Rectal smooth muscle tissue (tissue), 1 donor: ENCODE results near the gene LRMDA.
A peak's percentile ranks its signal among the peaks of the same experiment; 100 is the strongest.

Source experiments
- H3K27ac ChIP-seq: one replicate; pipeline ENCODE4 v1.7.0; 2013; ENCODE audit warnings: low read depth, low read length, inconsistent platforms
- H3K27me3 ChIP-seq: one replicate; pipeline ENCODE4 v1.7.0; 2013; ENCODE audit warnings: low read length; ENCODE audit not compliant: control insufficient read depth, insufficient read depth
- H3K36me3 ChIP-seq: one replicate; pipeline ENCODE4 v1.7.0; 2013; ENCODE audit warnings: low read length; ENCODE audit not compliant: control insufficient read depth, insufficient read depth
- H3K4me1 ChIP-seq: one replicate; pipeline ENCODE4 v1.7.0; 2013; ENCODE audit warnings: low read length; ENCODE audit not compliant: control insufficient read depth, insufficient read depth
- H3K4me3 ChIP-seq: one replicate; pipeline ENCODE4 v1.7.0; 2013; ENCODE audit warnings: low read length
- H3K9ac ChIP-seq: one replicate; pipeline ENCODE4 v1.7.0; 2013; ENCODE audit warnings: low read length

Gene LRMDA

DNA sequence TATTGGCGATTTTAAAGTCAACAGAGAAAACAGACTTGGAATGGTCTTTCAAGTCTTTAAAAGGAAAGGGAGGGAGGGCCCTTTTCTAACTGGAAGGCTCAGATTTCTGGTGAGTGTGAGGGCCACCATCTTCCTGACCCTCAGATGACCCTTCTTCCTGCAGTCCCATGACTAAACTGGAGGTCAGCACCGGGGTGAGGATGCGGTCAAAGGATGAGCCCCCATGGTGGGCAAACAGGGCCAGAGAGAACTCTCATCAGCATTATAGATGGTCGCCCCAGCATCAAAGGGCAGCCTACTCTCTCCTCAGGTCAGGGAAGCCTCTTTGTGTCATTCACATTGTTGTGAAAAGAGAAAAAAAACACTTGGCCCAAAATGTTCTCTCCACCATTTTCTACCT lies 219.2 kb downstream of the LRMDA start:
- no peak overlapping the region for H3K27ac ChIP-seq
- H3K4me3 ChIP-seq, result no peak overlapping the region
- peaks cover 9% of the 10 kb centered on the region for H3K4me1 ChIP-seq
- H3K27me3 ChIP-seq, result no peaks in the 10 kb centered on the region
- H3K36me3 ChIP-seq, result no peaks in the 10 kb centered on the region
- H3K9ac ChIP-seq, result no peak overlapping the region

- Histone ChIP-seq H3K4me1 (peaks cover 10% of the 10 kb centered on the region), H3K9ac (no peak overlapping the region), H3K27ac (no peak overlapping the region), H3K4me3 (no peak overlapping the region), H3K36me3 (no peaks in the 10 kb centered on the region), H3K27me3 (no peaks in the 10 kb centered on the region)
Observed at GRCh38 chr10:75651417-75651816, 220.0 kb downstream of the LRMDA start.

DNA sequence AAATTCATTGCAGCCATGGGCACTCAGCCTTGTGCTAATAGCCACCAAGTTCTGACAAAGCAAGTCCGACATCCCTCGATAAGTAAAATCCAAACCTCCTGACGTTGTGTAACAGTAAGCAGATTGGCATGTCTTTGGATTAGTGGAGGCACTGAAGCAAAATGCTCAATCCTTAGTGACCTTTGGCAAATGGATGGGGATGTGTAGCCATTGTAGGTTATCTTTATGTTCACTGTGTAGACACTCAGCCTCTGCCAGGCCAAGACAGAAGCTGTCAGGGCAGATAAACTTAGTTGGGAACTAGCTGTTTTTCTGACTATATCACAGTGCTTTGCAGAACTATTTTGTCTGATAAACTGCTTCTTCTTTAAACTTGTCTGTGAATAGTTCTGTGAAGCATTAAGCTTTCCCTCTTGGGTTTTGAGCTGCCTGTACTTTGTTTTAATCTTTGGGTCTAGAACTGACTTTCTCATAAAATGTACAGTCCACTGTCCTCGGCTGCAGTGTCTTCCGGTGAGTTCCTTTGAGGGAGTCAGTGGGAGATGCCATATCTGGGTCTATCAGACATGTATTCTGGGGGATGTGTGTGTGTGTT lies 220.8 kb downstream of the LRMDA start:
- Histone ChIP-seq H3K27me3 (no peaks in the 10 kb centered on the region), H3K4me1 (peaks cover 10% of the 10 kb centered on the region), H3K27ac (no peak overlapping the region), H3K9ac (no peak overlapping the region), H3K4me3 (no peak overlapping the region), H3K36me3 (no peaks in the 10 kb centered on the region)

DNA sequence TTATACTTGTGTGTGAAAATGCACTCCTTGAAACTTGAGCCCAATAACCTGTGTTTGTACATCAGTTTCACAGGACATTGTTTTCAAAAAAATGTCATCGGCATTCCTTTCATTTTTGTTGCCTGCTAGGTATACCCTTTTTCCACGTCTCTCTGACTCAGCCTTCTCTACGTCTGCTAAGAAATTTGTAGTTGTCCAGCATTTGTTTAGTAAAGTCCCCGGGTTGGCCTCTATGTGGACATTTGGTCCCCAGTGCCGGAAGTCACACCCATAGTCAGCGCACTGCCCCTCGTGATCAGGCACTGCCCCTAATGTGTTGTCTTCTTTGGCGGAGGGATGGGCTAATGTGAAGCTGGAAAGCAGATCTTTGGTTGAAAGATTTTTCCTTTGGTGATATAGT lies 222.3 kb downstream of the LRMDA start:
- Histone ChIP-seq H3K36me3 (no peaks in the 10 kb centered on the region), H3K4me1 (peaks cover 10% of the 10 kb centered on the region)

DNA sequence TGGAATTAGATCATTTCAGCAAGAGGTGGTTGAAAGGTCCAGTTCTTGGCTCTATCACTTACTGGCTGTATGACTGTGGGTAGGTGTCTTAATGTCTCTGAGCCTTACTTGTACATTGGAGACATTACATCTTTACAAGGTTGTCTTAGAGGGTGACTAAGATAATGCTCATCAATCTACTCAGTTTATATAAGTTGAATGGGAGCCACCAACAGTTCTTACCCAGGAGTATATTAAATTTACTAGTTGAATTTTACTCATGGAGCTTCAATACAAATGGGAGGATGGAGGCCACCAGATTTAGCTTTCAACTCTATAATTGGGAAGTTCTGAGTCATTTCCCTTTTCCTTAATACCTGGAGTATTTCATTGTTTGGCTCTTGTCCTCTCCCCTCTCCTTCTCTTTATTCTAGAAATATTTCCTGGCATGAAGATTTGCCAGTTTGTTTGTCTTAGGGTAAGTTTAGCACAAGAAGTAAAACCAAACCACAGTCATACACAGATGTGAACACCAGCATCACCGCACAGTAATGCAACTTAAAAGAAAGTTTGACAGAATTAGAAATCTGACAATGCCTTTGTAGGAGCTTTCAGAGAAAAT lies 222.8 kb downstream of the LRMDA start:
- Histone ChIP-seq H3K36me3 (no peaks in the 10 kb centered on the region), H3K4me3 (no peak overlapping the region), H3K9ac (no peak overlapping the region), H3K4me1 (peaks cover 10% of the 10 kb centered on the region), H3K27me3 (no peaks in the 10 kb centered on the region), H3K27ac (no peak overlapping the region)

More for the DNA sequence above, 222.3 kb downstream of the LRMDA start:
- Histone ChIP-seq H3K27ac (no peak overlapping the region), H3K9ac (no peak overlapping the region), H3K27me3 (no peaks in the 10 kb centered on the region), H3K4me3 (no peak overlapping the region)

DNA sequence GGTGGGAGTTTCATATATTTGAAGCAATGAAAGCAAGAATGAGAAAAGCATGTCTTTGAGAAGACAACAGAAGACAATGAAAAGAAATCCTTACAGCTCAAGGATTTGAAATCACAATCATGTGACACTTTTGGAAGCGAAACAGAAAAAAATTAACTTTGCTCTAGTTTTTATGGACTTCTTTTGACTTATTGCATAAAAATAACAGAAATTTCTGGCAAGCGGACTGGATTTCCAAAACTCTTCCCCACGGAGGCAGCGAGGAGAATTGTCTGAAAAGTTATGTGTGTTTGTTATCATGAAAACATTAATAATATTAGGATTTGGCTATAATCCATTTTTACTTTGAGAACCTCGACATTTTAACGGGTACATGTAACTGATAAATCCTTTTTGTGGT lies 223.3 kb downstream of the LRMDA start:
- Histone ChIP-seq H3K27ac (no peak overlapping the region), H3K4me1 (peaks cover 10% of the 10 kb centered on the region), H3K27me3 (no peaks in the 10 kb centered on the region), H3K36me3 (no peaks in the 10 kb centered on the region), H3K4me3 (no peak overlapping the region), H3K9ac (no peak overlapping the region)

DNA sequence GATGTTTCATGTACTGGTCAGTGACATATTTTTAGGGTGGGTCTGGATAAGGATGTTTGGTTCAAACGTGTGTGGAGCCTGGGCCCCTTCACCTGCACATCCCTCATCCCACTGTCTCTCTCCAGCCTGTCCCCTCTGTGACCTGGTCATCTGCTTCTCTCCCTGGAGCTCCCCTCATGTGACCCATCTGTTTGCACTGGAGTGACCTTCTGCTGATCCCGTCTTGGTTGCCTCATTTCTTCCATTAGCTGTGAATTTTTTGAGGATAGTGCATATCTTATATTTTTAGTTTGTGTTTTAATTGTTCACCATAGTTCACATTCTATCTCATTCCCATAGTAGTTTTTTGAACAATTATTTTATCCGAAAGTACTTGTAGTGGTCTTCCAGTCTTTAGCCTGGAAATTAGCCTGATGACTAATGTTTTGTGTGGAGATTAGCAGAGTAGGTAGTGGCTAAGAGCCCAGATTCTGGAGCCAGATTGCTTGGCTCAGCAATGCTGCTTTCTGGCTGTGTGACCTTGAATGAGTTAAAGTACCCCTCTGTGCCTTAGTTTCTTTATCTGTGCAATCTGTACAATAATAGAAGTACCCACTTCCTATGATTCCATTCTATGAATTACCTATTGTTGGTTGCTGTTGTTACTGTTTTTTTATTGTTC lies 224.5 kb downstream of the LRMDA start:
- Histone ChIP-seq H3K27me3 (no peaks in the 10 kb centered on the region), H3K4me1 (peaks cover 10% of the 10 kb centered on the region), H3K4me3 (no peak overlapping the region), H3K27ac (no peak overlapping the region), H3K36me3 (no peaks in the 10 kb centered on the region), H3K9ac (no peak overlapping the region)

DNA sequence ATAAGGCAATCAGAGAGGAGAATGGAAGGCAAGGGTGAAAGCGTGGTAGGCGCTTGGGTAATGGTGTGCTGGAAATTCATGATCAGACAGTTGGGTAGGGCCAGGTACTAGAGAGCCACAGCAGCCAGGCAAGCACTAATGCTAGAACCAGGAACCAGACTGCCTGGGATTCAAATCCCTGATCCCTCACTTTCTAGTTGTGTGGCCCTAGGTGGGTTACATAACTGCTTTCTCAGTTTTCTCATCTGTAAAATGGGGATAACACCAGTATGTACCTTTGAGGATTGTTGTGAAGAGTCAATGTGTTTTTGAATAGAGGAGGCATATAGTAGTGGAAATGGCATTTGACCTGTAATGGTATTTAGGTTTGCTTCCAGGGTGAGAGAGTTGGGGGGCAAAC lies 225.9 kb downstream of the LRMDA start:
- Histone ChIP-seq H3K27ac (no peak overlapping the region), H3K9ac (no peak overlapping the region), H3K4me1 (peaks cover 10% of the 10 kb centered on the region), H3K4me3 (no peak overlapping the region), H3K27me3 (no peaks in the 10 kb centered on the region), H3K36me3 (no peaks in the 10 kb centered on the region)

DNA sequence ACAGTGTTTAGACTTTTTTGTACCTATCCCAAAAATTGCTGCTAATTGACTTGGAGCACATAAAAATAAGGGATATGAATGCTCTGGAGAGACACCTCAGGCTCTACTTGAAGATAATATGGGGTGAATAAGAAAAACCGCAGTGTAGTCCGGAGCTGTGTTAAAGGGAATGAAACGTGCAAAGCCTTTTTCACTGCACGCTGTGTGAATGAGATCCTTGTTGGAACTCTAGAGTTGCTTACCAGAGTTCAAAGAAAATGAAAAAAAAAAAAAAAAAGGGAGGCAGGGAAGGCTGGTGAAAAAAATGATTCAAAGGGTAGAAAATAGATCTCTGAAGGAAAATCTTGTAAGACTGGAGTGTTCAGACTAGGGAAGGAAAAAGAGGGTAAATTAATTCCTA lies 226.6 kb downstream of the LRMDA start:
- H3K9ac ChIP-seq, result no peak overlapping the region
- H3K27me3 ChIP-seq, result no peaks in the 10 kb centered on the region
- peaks cover 15% of the 10 kb centered on the region for H3K4me1 ChIP-seq
- no peak overlapping the region for H3K27ac ChIP-seq
- no peak overlapping the region for H3K4me3 ChIP-seq
- no peaks in the 10 kb centered on the region for H3K36me3 ChIP-seq

DNA sequence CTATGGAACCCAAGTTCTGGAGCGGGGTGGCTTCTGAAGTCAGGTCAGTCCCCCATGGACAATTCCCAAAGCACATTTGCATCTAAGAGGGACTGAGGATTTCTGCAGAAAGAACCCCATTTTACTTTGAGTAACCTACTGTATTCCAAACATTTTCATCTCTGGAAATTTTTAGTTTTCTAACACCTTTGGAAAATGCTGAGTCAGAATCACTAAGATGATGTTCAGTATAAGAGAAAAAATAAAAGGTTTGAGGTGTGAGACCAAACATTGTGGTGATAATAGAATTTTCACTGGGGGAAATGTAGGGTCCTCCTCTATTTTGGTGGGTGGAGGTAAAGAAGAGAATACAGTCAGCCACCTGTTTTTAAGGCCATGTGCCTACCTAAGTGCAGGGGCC lies 227.1 kb downstream of the LRMDA start:
- H3K4me3 ChIP-seq, result no peak overlapping the region
- no peaks in the 10 kb centered on the region for H3K36me3 ChIP-seq
- peaks cover 20% of the 10 kb centered on the region for H3K4me1 ChIP-seq
- no peak overlapping the region for H3K9ac ChIP-seq
- no peak overlapping the region for H3K27ac ChIP-seq
- H3K27me3 ChIP-seq, result no peaks in the 10 kb centered on the region

GRCh38 chr10:75658915-75659314 lies 227.5 kb downstream of the LRMDA start:
- Histone ChIP-seq H3K4me3 (no peak overlapping the region), H3K9ac (no peak overlapping the region), H3K27me3 (no peaks in the 10 kb centered on the region), H3K27ac (no peak overlapping the region), H3K36me3 (no peaks in the 10 kb centered on the region), H3K4me1 (peaks cover 24% of the 10 kb centered on the region)

DNA sequence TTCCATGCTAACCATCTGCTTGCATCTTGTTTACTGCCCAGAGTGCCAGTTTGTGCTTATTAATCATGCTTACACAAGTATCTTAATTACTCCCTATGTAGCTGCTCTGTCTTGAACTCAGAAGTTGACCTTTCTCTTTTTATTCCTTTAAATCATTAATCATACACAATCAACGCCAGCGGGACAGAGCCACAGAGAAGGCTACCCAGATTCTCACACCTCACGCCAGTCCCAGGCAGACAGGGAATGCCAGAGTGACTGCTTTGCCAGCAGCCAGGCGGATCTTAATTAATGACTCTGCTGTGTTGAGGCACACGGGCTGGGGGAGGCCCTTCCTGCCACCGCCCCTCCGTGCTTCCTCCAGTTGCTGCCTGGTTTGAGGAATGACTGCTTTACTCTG lies 229.4 kb downstream of the LRMDA start:
- H3K27me3 ChIP-seq, result no peaks in the 10 kb centered on the region
- H3K36me3 ChIP-seq, result no peaks in the 10 kb centered on the region
- no peak overlapping the region for H3K9ac ChIP-seq
- H3K27ac ChIP-seq, result no peak overlapping the region
- peaks cover 21% of the 10 kb centered on the region for H3K4me1 ChIP-seq
- H3K4me3 ChIP-seq, result no peak overlapping the region

DNA sequence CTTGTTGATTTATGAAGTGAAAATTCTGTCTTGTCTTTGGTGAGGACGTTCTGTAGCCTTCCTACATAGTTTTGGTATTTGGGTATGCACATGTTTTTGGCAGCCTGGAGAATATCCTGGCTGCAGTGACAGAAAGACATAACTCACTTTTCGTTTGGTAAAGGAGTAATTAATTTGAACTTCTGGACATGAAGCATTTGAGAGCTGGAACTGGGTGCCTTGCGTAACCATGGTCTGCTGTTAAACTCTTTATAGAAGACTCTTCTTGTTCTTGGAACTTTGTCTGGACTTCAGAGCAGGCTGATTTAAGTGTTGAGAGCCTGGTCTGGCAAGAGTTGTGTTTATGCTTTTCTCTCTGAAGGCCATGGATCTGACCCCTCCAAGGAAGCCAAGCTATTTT lies 231.3 kb downstream of the LRMDA start:
- Histone ChIP-seq H3K4me3 (no peak overlapping the region), H3K27me3 (no peaks in the 10 kb centered on the region), H3K4me1 (peaks cover 21% of the 10 kb centered on the region), H3K27ac (peak overlapping the region; percentile 55), H3K36me3 (no peaks in the 10 kb centered on the region), H3K9ac (no peak overlapping the region)
